Stimulated activated CD8-positive, alpha-beta memory T cell treated with anti-CD3 and anti-CD28 coated beads, Interleukin-12 subunit alpha, Interleukin-12 subunit beta, amount 100 ng/mL, for 1 hour (primary cell): Measurements from ENCODE around the gene PSMB10.
"Not testable (repeated sequence)": the region's sequence is repeated elsewhere in the genome, so short reads cannot be mapped to it uniquely, and the experiment has no call there.

Experiments used
- DNase-seq: peaks from one replicate; pipeline ENCODE4 v3.0.0-alpha.2; 2020; ENCODE audit warnings: low read depth

The PSMB10 gene

DNA sequence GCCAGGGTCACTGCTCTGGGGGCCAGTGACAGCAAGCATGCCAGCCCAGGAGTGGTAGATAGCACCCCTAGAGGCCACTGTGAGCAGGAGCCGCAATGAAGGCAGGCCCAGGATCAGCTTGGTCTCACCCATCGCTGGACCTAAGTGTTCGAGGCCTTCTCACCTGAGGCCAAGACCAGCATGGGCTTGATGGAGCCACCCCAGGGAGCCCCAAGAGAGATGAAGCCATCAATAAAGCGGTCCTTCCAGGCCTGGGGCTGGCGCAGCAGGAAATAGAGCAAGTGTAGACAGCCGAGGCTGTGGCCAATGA, 5.5 kb upstream of the PSMB10 start:
- DNase-seq: no peak

DNA sequence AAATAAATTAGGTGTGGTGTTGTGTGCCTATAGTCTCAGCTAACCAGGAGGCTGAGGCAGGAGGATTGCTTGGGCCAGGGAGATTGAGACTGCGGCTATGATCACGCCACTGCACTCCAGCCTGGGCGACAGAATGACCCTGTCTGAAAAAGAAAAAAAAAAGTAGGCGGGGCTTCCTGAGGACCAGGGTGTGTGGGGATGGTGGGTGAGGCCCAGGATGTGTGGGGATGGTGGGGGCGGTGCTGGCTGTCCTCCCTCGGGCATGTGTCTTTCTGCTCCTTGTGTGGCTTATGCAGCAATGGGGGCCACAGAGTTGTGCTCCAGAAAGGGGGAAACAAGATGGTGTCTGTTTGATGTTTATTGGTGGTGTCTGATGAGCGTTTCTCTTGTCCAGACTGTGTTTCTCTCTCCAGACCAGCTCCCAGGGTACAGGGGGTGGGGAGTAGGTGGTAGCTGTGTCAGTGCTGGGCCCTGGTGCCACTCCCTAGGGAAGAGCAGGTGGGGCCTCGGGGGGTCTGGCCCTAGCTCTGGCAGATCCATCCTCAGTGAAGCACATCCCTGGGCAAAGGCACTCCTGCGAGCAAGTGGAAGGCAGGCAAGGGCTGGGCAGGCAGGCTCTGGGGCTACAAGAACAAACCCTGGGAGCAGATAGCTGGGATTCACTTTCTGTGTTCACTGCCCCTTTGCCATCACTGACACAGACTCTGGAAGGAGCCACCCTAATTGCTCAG, 5.0 kb upstream of the PSMB10 start:
- DNase-seq: no peak

DNA sequence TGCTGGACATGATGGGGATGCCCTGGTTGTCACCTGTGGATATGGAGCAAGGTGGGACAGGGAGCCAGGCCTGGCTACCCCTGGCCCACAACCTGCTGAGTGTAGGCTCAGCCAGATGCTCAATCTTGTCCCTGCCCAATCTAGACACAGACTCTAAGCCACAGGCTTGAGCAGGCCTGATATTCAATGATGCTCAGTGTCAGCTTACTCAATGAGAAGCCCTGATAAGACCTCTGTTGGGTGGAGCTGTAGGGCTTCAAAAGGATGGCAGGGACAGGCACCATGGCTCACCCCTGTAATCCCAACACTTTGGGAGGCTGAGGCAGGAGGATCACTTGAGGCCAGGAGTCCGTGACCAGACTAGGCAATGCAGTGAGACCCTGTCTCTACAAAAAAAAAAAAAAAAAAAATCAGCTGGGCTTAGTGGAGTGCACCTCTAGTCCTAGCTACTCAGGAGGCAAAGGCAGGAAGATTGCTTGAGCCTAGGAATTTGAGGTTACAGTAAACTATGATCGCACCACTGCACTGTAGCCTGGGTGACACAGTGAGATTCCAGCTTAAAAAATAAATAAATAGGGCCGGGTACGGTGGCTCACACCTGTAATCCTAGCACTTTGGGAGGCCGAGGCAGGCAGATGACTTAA, 3.9 kb upstream of the PSMB10 start:
- no peak for DNase-seq

DNA sequence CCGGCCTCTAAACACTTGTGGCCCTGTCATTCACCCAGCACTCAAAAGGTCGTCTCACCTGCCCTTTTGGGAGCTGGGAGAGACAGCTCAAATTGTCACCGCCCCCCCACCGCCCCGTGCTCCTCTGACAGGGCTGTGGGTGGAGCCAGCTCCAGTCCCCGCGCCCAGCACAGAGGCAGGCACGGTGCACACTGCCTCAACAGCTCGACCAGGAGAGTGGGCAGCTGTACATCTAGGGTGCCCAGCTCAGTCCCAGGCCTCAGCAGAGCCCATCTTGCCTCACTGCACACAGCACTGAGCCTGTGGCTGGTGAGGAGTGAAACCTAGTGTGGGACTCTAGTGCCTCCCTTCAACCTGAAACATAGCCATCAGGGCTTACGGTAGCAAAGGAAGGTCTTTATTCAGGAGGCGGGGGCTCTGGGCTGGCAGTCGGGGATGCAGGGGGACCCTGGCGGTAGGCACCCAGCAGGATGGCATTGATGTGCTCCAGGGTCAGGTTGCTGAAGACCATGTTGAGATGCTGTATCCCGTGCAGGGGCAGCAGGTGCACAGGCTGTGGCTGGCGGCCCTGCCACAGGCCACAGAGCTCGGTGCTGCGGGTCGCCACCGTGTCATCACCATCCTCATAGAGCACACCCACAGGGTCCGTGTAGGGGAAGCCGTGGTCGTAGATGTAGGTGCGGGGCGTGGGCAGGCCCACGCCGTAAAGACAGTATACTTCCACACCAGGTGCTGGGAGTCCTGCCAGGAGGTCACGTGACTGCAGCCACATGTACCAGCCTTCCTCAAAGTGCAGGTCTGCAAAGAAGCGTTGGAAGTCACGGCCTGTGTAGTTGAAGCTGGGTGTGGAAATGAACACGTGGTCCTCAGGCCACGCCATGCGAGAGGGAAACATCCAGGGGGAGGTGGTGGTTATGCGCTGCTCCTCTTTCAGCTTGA, 3.1 kb upstream of the PSMB10 start:
- no peak for DNase-seq

DNA sequence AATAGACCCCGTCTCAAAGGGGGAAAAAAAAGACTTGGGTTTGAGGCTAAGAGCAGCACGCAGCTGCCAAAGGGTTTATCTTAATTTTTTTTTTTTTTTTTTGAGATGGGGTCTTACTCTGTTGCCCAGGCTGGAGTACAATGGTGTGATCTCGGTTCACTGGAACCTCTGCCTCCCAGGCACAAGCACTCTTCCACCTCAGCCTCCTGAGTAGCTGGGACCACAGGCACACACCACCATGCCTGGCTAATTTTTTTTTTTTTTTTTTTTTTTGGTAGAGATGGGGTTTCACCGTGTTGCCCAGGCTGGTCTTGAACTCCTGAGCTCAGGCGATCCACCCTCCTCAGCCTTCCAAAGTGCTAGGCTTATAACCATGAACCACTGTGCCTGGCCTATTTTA, 1.1 kb upstream of the PSMB10 start:
- DNase-seq: not testable (repeated sequence)

DNA sequence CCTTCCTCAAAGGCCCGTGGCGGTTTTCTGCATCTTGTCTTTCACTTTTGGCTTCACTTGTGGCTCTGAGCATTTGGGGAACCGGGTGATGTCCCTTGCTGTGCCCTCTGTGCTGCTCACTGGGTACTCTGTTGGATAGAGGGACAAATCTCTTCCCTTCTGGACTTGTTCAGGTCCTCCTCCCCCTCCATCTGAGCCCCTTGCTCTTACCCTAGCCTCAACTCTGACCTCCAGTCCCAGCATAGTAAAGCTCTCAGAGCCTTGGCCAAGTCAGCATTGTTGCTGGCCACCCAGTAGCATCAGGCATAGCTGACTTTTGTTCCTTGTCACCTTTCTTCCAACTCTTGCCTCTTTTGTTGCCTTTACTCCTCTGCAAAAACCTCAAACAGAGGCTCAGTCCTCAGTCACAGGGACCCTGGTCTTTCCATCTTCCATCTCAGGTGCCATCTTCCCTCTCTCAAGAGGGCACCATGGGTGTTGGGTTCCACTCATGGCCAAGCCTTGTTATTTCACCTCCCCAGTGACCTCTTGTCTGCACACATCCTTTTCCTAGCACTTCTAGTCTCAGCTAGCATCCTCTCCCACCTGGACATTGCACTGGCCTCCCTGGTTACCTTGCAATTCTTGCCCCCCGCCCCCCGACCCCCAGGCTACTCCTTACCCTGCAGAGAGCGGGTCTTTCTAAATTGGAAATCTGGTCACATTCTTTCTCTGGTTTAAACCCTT, 393 bp upstream of the PSMB10 start:
- DNase-seq: peak; percentile 61

DNA sequence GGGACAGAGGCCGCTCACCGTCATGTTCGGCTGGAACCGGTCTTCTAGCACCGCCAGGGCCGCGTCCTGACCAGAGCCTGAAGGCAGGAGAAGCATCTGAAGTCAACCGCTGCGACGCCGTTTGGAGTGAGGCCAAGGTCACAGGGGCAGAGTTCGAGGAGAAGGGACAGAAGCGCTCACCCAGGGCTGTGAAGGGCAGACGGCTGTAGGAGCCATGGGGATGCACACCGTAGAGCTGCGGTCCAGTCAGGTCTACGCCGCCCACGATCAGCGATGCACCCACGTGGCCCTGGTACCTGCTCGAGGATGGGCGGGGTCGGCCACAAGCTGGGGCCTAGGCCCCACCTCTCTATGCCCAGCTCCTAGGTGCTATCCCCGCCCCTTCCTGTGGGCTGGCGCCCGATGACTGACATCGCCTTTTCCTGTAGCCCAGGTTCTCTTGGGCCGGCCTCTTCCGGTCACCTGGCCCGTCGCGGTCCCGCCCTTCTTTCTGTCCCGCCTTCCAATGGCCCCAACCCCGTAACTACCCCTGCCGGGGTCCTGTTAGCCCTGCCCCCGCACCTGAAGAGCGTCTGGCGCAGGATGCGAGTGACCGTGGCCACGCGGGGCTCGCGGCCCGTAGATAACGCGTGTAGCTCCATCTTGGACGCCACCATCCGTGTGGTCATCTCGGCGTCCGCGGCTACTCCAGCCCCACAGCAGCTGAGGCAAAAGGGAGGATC, 1.1 kb downstream of the PSMB10 start:
- peak; percentile 86 for DNase-seq

DNA sequence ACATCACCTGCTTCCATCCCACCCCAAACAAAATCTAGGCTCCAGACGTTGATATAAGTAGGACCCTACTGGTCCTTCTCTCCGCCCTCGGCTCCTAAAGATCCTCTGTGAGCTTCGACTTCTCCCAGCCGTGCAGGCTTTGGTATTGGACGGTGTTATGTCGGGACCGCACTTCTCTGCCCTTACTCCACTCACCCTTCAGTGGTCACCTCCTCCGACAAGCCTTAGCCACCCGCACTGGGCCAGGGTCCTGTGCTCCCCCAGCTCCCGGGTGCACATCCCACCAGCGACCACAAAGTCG, 1.6 kb downstream of the PSMB10 start:
- DNase-seq: no peak

DNA sequence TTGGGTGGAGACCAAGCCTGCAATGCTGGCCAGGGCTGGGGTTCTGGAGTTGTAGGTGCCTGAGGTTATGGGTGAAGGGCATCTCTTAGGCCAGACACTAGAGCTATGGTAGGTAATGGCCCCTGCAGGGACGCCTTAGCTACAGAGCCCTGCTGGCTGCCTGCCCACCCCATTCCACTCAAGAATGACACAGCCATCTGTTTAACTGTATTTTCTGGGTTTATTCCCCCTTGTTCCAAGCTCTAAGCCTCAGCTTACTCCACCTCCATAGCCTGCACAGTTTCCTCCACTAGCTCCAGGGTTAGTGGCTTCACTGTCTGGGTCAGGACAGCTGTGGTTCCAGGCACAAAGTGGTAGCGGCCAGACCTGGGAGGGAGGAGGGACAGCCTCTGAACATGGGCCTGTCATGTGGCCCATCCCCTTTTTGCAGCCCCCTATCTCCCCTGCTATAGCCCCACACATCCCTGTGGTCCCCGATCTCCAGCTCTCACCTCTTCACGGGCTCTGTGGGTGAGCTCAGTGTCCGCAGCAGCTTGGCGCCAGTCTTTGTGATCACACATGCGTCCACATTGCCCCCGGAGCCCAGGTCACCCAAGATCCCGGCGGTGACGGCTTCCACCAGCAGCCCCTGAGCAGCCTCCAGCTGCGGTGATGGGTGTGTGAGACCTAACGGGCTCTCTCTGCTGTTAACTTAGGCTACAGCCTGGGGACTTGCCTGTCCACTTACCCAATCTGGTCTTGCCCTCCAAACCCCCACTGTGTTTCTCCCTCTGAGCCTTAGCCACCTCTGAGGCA, 2.1 kb downstream of the PSMB10 start:
- no peak for DNase-seq

DNA sequence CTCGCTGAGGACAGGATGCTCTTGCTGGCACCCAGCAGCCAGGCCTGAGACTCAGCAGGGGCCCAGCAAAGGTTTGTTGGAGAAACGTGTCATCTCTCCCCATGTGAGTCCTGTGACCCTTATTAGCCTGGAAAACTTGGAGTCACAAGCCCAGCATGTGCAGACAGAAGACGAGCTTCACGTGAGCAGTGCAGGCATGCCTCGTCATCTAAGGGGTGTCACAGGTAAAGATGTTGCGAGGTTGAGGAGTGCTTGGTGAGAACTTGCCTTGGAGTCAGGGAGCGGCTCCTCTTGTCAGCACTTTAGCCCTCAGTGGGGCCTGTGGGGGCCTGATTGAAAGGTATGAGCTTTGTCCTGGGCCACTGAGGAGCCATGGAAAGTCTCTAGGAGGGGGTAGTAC, 2.8 kb downstream of the PSMB10 start:
- DNase-seq: no peak

DNA sequence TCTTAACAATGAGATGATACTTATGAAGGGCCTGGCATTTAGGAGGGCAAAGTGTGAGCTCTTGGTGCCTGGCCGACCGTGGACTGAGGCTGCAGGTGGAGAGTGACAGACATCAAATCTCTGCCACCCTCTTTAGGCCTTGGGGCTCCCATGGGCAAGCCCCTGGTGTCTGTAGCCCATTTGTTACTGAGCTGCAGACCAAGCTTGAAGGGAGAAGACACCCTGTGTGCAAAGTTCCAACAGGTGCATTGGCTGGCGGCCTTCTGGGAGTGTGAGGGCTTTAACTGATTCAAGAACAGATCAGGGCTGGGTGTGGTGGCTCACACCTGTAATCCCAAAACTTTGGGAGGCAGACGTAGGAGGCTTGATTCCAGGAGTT, 4.2 kb downstream of the PSMB10 start:
- DNase-seq: no peak

DNA sequence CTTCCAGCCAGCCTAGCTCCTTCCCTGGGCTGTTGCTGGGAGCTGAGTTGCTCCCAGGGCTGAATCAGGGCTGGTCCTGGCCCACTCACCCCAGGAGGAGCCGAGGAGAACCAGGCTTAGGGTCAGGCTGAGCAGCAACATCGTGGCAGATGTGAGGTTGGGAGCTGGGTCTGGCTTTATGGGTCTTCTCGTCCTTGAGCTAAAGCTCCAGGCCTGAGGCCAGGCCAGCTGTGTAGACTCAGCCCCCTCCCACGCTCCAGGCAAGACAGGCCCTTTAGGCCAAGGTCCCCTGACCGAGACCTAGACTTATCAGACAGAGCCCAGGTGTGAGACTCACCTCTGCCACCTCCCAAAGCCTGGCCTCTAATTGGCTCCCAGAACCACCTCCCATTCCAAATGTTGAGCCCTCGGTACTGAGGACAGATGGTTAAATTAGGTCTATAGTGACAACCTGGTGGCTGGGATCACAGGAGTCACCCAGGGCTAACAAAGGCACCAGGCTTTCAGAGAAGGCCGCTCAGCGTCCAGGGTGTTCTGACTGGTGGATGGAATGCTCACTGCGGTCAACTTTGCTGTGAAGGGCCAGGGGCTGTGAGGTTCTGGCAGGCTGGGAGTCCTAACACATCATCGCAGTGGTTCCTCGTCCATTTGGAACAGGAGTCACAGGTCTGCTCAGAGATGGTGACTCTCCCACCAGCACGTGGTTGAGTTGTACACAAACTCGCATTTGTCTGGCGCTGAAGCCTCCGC, 4.8 kb downstream of the PSMB10 start, which contains the start of gene CTRL:
TSS of gene CTRL (minus strand) at position 151 of the 750 bp plus-strand sequence. CDS start at position 141, 10 bp downstream.
- DNase-seq: no peak

DNA sequence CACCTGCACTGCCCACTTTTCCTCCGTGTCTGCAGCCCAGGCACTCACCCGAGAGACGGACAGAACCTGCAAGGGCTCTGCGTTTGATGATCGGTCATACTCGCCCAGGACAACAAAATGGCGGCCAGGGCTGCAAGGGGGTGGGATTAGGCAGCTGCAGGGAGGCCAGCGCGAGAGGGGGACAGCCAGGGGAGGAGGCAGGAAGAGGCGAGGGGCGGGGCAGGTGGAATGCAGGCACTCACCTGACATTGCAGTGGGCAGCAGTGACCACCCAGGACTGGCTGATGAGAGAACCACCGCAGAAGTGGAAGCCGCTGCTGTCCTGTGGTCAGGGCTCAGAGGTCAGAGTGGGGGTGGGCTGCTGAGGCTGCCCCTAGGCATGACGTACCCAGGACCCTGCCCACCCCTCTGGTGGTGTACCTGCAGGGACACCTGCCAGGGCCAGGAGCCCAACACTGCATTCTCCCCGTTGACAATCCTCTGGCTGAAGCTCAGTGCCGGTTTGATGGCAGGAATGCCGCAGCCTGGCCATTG, 5.9 kb downstream of the PSMB10 start:
- DNase-seq: no peak

DNA sequence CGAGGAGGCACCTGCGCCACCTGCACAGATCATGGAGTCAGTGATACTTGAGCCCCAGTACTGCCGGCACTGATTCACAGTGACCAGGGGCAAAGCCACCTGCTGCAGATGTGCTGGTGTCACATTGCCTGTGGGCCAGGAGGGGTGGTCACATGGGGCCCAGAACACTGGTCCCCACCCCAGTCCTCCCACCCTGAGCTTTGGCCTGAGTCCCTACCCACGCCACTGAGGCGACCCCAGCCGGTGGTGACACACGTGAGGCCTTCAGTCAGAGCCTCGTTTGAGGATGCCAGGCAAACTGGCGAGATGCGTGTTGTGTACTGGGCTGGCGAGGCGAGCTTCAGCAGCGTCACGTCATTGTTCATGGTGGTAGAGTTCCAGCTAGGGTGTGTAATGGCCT, 6.5 kb downstream of the PSMB10 start:
- no peak for DNase-seq

DNA sequence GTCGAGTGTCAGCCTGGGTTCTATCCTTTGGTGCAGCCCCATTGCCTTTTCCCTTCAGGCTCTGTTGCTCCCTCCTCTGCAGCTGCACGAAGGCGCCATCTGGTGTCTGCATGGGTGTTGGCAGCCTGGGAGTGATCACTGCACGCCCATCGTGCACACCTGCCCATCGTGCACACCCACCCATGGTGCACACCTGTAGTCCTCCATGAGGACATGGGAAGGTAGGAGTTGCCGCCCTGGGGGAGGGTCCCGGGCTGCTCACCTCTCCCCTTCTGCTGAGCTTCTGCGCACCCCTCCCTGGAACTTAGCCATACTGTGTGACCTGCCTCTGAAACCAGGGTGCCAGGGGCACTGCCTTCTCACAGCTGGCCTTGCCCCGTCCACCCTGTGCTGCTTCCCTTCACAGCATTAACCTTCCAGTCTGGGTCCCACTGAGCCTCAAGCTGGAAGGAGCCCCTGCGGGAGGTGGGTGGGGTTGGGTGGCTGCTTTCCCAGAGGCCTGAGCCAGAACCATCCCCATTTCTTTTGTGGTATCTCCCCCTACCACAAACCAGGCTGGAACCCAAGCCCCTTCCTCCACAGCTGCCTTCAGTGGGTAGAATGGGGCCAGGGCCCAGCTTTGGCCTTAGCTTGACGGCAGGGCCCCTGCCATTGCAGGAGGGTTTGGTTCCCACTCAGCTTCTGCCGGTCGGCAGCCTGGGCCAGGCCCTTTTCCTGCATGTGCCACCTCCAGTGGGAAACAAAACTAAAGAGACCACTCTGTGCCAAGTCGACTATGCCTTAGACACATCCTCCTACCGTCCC, 7.9 kb downstream of the PSMB10 start:
- DNase-seq: peak; percentile 60

DNA sequence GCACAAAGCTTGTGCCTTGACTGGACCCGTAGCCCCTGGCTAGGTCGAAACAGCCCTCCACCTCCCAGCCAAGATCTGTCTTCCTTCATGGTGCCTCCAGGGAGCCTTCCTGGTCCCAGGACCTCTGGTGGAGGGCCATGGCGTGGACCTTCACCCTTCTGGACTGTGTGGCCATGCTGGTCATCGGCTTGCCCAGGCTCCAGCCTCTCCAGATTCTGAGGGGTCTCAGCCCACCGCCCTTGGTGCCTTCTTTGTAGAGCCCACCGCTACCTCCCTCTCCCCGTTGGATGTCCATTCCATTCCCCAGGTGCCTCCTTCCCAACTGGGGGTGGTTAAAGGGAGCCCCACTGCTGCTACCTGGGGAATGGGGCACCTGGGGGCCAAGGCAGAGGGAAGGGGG, 8.5 kb downstream of the PSMB10 start:
- DNase-seq: no peak

DNA sequence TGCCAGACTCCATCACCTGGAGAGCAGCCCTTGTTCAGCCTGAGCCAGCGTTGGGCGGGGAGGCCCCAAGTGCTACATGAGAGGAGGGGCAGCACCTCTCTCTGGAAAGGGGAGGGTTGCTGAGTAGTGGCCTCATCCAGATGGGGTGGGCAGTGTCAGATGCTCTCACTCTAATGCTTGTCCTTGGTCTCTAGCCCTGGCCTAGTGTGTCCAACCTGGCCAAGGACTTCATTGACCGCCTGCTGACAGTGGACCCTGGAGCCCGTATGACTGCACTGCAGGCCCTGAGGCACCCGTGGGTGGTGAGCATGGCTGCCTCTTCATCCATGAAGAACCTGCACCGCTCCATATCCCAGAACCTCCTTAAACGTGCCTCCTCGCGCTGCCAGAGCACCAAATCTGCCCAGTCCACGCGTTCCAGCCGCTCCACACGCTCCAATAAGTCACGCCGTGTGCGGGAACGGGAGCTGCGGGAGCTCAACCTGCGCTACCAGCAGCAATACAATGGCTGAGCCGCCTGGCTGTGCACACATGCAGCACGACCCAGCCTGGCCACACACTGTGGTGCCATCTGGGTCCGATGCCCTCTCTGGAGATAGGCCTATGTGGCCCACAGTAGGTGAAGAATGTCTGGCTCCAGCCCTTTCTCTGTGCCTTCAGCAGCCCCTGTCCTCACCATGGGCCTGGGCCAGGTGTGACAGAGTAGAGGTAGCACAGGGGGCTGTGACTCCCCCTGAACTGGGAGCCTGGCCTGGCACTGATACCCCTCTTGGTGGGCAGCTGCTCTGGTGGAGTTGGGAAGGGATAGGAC, 9.3 kb downstream of the PSMB10 start:
- DNase-seq: no peak

DNA sequence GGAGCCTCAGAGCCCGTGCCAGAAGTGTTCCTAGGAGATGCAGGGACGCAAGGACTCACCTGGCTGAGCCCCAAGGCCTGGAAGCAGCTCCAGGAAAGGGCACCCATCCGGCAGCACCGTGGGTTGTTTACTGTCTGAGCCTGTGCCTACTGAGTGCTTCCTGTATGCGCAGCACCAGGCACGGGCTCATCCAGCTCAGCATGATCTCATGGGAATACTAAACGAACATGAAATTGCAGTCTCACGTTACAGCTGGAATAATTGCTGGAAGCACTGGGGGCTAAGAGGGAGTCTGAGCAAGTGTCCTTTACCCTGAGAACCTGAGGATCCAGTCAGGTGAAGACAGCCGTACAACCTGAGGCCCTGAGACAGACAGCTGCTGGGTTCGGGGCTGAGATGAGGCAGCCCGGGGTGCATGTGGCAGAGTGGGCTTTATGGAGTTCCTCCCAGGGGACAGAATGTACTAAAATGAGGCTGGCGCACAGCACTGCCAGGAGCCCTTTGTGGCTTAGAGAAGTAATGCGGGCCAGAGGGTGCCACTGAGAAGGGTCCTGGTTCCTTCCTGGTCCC, 10.4 kb downstream of the PSMB10 start:
- no peak for DNase-seq
